GM18526 (cell line): ENCODE results near the gene SLC25A12.

Experiments used
- POLR2A ChIP-seq: IDR thresholded peaks from 3 replicates; pipeline ENCODE4 v1.6.1; 2011; ENCODE audit not compliant: insufficient read length; ENCODE audit errors: extremely low read depth

The SLC25A12 gene

DNA sequence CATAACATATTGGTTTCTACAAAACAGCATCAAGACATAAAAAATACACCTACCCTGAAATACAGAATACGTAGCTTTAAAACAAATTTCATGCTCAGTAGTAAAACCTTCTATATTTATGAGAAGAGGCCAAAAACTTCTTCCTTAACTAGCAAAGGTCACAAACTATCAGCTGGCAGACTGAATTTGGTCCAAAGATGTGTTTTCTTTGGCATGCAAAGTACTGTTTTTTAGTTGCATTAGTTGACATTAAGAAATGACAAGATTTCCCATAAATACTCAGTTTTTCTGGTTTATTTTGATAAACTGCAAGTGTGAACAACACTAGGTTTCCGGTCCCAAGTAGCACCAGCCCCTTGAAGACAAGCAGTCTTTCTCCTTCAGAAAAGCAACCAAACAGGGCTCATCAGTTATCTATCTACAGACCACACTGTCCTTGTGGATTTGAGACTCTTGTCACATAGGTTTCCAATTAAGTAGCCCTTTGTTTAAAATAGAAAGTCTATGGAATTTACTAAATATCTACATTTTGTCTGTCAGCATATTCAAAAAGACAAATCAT is 35.6 kb downstream of the SLC25A12 start:
- no peak for TF ChIP-seq POLR2A

DNA sequence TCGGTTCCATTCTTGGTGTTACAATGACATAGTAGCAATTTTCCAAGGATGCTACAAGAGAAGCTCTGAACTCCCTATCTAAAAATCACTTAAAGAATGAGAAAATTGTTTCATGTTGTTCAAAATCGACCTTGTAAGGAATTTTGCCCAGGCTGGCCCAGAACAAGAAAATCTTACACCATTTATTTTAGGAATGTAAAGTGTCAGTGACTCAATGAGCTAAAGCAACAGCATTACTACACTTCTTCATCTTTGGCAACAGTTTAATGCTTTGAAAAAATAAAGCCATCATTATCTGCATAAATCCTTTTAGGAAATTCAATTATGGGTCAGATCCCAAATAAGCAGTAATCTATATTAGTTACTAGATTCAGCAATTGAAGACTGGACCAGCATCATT is 38.6 kb downstream of the SLC25A12 start:
- no peak for TF ChIP-seq POLR2A

DNA sequence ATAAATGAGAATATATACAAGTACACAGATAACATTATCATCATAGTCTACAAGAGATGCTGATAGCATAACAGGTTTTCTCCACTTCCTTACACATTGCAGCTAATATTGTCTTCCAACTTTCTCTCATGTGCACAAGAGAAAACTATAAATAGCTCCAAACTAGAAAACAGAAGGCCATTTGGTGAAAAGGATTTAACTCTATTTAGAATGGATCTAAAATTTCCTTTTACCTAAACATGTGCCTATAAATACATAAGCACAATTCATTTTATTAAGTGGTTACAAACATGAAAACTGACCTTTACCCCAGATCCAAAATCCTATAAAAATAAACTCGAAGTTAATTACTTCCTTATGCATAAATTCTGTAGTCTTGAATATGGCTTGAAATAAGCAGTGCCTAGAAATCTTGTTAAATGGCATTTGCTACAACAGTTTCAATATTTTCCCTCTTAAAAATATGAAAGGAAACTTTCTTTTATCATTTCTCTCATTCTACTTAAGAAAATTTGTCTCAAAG is 41.6 kb downstream of the SLC25A12 start:
- no peak for TF ChIP-seq POLR2A

DNA sequence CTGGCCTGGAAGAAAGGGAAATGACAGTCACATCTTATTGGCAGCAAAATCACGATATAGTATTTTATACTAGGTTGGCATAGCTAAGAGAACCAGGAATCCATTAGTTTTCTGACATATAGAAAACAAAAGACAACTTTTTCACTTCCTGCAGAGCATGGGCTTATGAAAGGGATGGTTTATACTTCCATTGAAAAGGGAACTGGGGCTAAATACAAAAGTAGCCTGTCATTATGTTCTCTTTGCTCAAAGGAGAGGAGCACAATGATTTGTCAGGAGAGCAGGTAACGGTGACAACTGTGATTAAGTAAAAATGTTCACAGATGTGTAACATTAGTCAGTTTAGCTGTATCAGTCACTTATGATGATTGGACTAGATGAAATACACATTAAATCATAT is 46.4 kb downstream of the SLC25A12 start:
- no peak for TF ChIP-seq POLR2A

DNA sequence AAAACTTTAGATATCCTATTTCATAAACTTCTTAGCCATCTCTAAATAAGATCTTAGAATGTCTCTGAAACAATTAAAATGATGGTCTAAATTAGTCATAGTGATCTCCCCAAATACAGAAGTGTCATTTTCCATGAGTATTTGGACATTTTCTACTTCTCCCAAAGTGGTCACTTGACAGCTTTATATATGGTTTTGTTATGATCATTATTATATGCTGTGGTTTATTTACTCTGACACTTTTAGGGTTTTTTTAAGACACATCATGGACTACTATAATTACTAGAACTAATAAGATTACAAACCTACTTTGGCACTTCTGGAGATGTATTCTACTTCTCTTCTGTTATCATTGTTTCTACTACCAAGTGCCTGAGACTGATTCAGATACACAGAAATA is 47.1 kb downstream of the SLC25A12 start:
- no peak for TF ChIP-seq POLR2A

DNA sequence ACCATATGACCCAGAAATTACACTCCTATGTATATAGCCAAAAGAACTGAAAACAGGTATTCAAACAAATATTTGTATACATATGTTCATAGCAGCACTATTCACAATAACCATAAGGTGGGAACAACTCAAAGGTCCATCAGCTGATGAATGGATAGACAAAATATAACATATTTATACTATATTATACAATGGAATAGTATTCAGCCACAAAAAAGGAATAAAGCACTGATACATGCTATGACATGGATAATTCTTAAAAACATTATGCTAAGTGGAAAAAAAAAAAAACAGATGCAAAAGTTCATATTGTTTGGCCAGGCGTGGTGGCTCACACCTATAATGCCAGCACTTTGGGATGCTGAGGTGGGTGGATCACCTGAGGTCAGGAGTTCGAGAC is 52.0 kb downstream of the SLC25A12 start:
- no peak for TF ChIP-seq POLR2A

DNA sequence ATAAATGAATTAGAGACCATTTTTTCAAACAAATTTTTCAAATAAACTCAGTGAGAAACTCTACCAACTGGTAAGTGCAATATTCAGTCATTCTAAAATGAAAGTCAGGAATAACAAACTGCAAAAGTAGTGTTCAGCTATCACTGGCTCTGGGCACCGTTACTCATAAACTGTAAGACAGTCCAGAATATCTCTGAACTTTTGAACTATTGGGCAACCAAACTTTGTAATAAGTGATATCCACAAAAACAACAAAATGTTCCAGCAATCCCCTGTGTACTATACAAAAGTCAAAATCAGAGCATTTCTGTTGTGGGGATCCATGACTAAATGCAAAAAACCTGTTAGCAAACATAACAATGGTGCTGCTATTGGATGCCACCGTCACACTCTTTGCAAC is 56.3 kb downstream of the SLC25A12 start:
- TF ChIP-seq POLR2A, result no peak

DNA sequence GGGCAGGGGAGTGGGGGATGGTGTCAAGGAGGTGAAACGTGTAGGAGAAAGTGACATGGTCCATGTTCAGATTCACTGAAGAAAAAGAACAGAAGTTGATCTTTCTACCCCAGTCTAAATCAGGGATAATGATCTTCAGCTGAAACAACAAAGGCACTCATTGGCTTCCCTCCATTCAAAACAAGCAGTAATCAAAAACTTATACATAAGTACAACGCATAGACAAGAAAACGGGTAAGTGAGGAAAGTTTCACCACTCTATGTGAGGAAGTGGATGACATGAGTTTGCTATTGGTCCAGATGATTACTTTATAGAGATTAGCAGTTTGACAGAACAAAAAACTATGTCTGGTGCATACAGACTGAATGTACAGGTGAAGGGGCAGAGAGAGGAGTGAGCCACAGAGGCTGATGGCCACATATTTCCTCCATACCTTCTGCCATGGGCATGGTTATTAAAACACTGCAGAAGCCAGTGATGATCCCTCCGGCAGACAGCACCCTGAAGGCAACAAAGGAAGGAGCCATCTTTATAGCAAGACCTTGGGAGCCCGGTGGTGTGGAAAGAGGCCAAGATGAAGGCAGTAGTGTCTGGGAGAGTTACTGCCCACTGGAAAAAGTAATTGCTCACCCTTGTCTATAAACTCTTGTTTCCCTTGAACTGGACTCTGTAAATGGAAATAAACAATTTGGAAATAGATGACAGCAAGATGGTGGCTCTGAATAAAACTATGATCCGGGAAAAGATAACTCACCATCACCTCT is 57.7 kb downstream of the SLC25A12 start:
- no peak for TF ChIP-seq POLR2A

DNA sequence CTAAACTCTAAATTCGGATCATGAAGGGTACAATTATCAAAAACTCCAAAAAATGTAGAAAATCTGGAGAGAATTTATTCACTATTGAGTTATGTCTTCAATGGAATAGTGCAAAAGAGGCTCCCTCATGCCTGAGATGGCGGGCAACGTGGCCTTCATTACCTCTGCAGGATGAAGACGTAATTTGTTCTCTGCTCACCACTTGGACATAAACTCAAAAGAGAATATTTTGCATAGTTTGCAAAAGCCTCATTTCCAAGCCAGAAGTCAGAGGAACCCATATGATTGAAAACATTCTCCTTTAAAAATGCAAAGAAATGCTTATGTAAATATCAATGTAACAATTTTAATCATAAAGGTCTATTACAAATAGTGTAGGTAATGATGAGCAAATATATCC is 58.7 kb downstream of the SLC25A12 start:
- no peak for TF ChIP-seq POLR2A

DNA sequence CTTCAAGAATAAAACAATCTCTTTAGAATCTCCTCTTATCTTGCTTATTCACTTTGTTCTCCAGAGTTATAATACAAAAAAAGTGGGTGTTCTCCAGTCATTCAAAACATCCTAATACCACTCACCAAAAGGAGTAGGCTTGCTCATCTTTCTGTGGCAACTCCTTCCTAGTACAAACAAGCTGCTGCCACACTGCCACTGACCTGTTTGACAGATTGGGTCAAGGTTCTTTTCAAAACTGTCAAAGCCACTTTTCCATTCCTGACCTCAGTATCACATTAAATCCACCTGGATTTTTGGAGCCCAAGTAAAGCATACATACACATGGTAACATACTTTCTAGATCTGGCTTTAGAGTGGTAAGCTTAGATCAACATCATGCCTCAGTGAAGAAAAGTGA is 59.8 kb downstream of the SLC25A12 start:
- TF ChIP-seq POLR2A, result no peak

DNA sequence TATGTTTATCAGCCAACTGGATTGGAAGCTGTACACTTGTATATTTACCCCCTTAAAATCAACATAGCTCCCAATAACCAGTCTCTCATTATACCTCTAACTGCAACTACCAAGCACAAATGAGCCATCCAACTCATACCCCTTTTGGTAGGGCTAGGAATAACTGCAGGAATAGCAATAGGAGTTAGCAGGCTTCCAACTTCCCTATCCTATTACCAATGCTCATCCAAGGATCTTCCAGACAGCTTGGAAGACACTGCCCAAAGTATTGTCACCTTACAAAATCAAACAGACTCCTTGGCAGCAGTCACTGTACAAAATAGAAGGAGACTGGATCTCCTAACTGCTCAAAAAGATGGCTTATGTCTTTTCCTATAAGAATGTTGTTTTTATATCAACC is 61.6 kb downstream of the SLC25A12 start:
- no peak for TF ChIP-seq POLR2A

DNA sequence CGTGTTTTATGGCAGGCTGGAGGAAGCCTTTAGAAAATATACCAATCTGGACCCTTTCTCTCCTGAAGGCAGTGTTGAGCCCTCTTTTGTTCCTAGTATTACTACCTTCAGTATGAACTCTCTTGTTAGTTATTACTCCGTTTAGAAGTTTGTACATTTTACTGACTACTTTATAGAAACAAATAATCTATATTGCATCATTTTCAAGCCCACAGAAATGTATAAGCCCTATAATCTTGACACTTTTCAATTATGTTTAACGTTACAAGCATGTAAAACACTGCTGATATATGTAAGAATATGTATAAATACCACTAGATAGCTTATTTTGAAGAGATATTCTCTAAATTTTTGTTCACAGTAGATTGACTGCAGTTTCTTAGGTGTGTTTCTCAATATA is 64.0 kb downstream of the SLC25A12 start:
- TF ChIP-seq POLR2A, result no peak

DNA sequence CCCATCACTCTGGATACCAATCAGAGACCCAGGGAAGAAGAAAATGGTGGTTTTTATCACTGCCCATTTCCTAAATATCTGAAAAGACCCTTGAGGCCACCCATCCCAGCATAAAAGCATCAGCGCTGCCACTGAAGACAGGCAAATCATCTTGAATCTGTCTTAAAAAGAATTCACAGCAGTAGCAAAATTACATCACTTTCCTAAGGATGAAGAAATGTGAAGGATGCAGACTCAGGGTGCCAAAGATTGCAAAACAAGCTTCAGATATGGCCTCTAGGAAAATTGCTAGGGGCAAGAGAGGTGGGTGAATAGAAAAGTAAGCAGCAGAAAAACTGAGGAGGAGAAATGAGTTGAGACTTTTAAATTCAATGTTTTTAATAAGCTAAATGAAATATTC is 70.0 kb downstream of the SLC25A12 start:
- TF ChIP-seq POLR2A, result no peak

DNA sequence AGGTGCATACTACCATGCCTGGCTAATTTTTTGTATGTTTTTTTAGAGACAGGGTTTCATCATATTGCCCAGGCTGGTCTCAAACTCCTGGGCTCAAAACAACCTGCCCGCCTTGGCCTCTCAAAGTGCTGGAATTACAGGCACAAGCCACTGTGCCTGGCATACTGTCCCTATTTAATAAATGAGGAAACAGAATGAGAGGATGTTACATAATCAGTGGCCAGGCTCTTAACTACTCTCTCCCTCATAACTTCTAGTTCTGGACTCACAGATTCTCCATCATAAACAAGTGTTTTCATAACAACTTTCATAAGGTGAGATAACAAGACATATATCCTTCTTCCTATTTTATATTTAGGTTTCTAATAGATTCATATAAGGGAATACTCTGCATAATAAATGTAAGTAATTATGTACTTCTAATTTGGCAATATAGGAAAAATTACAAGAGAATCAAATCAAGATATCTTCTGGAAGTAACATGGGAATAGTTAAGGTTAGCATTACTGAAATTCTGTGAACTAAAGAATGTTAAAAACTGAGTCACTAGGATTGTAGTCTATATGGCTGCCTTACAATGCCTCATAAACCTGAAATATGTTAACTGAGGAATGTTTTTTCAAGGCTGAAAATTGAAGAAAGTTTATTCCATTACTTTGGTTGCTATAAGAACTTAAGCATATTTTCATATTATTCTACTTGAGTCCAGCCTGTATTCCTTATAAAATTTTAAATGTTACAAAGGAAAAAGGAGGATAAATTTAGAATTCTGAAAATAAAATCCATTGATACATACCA is 71.3 kb downstream of the SLC25A12 start:
- TF ChIP-seq POLR2A, result no peak

DNA sequence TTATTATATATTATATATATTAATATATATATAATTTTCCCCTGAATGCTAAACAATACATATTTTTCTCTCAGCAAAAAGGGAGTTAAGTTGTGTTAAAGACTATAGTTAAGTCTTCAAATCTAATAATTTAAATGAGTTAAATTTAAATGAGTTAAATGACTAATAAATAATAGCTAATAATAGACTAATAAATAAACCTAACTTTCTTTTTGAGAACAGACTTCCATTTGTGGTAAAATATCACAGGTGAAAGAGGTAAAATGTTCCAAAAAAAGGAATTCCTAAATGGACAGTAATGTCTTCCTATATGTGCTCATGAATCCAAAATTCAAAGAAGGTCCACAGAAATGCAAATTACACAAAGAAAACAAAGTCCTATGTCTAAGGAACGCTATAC is 74.6 kb downstream of the SLC25A12 start:
- TF ChIP-seq POLR2A, result no peak

DNA sequence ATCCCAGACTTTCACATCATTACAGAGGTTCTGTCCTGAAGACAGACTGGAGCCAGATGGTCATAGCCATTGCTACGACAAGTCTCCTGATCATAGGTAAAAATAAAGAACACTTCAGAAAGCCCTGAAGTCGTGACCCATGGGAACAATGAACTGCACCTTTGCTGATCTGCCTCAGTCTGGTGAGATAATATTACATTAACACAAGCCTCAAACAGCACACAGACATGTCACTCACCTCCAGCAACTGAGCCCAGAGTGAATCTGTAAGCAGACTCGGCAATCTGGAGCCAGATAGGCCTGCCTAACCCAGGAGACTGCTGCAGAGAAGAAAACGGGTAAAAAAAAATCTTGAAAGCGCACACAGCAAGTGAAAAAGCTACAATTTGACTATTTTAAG is 79.2 kb downstream of the SLC25A12 start:
- TF ChIP-seq POLR2A, result no peak
